HFF-Myc (cell line): Measurements from ENCODE around the gene MBNL3.

Experiments used
- DNase-seq: peaks from one replicate; pipeline ENCODE4 v3.0.0-alpha.2; 2011; ENCODE audit warnings: low read depth; ENCODE audit errors: extremely low read depth
- H3K4me3 ChIP-seq: replicated peaks from 2 replicates; pipeline ENCODE4 v1.5.1; 2011; ENCODE audit warnings: low read depth, mild to moderate bottlenecking, control low read depth, low read length
- CTCF ChIP-seq: IDR thresholded peaks from 2 replicates; pipeline ENCODE4 v1.5.1; 2012; ENCODE audit warnings: mild to moderate bottlenecking, low read depth, low read length, control low read depth; ENCODE audit errors: missing control alignments

MBNL3 gene, protein sequence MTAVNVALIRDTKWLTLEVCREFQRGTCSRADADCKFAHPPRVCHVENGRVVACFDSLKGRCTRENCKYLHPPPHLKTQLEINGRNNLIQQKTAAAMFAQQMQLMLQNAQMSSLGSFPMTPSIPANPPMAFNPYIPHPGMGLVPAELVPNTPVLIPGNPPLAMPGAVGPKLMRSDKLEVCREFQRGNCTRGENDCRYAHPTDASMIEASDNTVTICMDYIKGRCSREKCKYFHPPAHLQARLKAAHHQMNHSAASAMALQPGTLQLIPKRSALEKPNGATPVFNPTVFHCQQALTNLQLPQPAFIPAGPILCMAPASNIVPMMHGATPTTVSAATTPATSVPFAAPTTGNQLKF

GRCh38 chrX:132488819-132489577 lies at the start of gene MBNL3:
TSS of gene MBNL3 (minus strand) at chrX:132489038. CDS start at chrX:132439611, 49,427 bp downstream.
- no peak for DNase-seq
- no peak for TF ChIP-seq CTCF
- peak within 1 kb of the TSS; percentile 55 for H3K4me3 ChIP-seq

DNA sequence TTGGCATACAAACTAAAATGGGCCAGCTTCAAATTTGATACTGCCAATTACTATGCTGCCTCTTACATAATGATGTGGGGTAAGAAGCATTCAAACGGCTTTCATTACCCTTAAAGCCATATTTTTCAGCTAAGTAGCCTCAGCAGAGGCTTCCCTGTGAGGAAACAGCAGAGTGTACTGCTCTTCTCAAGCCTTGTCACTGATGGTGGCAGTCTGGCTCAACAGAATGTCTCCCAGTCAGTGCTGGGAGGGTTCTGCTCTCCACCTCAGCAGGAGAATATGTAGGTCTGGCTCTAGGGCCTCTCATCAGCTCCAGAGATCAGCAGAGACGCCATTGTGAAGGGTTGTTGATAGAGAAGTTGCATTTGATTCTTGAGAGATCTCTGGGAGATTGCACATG lies 44.6 kb upstream of the MBNL3 start:
- no peak for DNase-seq
- no peak for TF ChIP-seq CTCF

DNA sequence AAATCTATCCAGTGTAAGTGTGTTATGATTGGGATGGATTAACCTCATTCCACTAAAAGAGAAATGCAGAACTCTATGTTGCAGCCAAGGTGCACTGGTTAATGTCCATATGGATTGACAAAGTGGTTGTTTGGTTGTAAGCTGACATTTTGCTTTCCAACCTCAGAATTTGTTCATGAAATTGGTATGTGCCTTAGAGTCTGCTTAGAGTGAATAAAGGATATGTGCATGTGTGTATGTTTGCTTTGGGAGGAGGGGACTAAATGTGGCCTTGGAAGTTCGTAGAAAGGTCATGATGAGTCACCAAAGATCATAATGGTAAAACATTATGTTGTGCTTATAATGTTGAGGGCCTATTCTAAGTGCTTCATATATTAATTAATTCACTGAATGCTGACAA lies 44.1 kb upstream of the MBNL3 start:
- DNase-seq, result peak; percentile 7
- no peak overlapping the region for H3K4me3 ChIP-seq
- TF ChIP-seq CTCF, result no peak

More for the DNA sequence above, 44.6 kb upstream of the MBNL3 start:
- no peak overlapping the region for H3K4me3 ChIP-seq

DNA sequence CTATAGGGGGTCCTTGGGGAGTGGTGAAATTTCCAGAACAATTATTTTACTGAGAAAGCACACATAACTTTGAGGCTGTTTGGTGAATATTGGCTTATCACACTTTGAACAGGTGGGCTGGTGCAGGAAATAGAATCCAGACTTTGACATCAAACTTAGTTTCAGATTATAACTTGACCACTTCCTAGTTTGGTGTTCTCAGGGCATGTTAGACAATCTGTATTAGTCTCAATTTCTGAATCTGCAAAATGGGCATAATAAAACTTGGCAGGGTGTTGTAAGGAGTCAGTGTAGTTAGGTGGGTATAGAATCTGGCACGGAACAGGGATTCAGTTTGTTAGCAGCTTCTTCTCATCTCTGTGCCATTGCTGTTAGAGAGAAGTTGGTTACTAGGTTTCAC lies 43.3 kb upstream of the MBNL3 start:
- H3K4me3 ChIP-seq, result no peak overlapping the region
- TF ChIP-seq CTCF, result no peak

DNA sequence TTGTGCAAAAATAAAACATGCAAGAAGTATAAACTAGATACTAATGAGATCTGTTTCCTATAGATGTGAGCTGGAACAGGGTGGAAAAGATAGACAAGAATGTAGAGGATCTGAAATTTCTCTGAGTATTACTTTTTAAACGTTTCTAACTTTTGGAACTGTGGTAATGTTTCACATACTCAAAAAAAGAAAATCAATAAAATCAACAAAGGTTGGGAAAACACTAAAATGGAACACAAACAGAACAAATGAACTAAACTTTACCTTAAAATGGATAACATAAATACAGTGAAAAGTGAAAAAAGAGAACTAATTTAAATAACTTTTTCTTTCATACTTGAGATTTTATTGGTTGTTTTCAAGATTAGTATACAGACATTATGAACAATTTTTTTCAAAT lies 32.0 kb upstream of the MBNL3 start:
- no peak for DNase-seq
- no peak for TF ChIP-seq CTCF
- no peak overlapping the region for H3K4me3 ChIP-seq

More for the DNA sequence above, 43.3 kb upstream of the MBNL3 start:
- no peak for DNase-seq

GRCh38 chrX:132520213-132520612 lies 31.4 kb upstream of the MBNL3 start:
- no peak overlapping the region for H3K4me3 ChIP-seq
- no peak for TF ChIP-seq CTCF
- DNase-seq, result no peak
